Astrocyte of the spinal cord (primary cell): ENCODE results near the gene PSMD13.

Source experiments
- DNase-seq: peaks from one replicate; pipeline ENCODE4 v3.0.0; 2011; ENCODE audit warnings: low read depth, low spot score
- H3K4me3 ChIP-seq: 2 replicates; pipeline ENCODE4 v1.5.1; 2011; ENCODE audit warnings: low read depth, mild to moderate bottlenecking, low read length, moderate library complexity
- CTCF ChIP-seq: IDR thresholded peaks from 2 replicates; pipeline ENCODE4 v1.5.1; 2012; ENCODE audit warnings: low read depth, mild to moderate bottlenecking, low read length, inconsistent platforms
- in situ Hi-C: cut with HindIII; loops from 2 replicates; pipeline ENCODE4 v1.10.0; 2017; ENCODE audit warnings: low sequenced_read_pairs

The PSMD13 gene

GRCh38 chr11:291281-292210 is 54.8 kb downstream of the PSMD13 start:
- H3K4me3 ChIP-seq, result no peak overlapping the region
- no peak for TF ChIP-seq CTCF
- in situ Hi-C loops, result no loop called here
- no peak for DNase-seq

GRCh38 chr11:292211-293121 is 55.7 kb downstream of the PSMD13 start:
- DNase-seq, result no peak
- in situ Hi-C loops, result no loop called here
- TF ChIP-seq CTCF, result no peak
- no peak overlapping the region for H3K4me3 ChIP-seq

GRCh38 chr11:293271-293851 is 56.6 kb downstream of the PSMD13 start:
- in situ Hi-C loops, result no loop called here
- no peak for DNase-seq

GRCh38 chr11:293852-294661 is 57.3 kb downstream of the PSMD13 start:
- in situ Hi-C loops, result no loop called here
- TF ChIP-seq CTCF, result no peak
- no peak for DNase-seq
- H3K4me3 ChIP-seq, result no peak overlapping the region

More at GRCh38 chr11:293271-293851, 56.6 kb downstream of the PSMD13 start:
- TF ChIP-seq CTCF, result no peak
- no peak overlapping the region for H3K4me3 ChIP-seq

GRCh38 chr11:294780-295179 is 58.0 kb downstream of the PSMD13 start:
- in situ Hi-C loops, result no loop called here
- DNase-seq, result no peak
- no peak overlapping the region for H3K4me3 ChIP-seq
- no peak for TF ChIP-seq CTCF
